IMR-90 (cell line): Measurements from ENCODE around the gene PKP3.

Source experiments
- BHLHE40 ChIP-seq: fragments of 150-350 bp; IDR thresholded peaks from 2 replicates; pipeline ENCODE4 v1.6.1; 2016; ENCODE audit warnings: mild to moderate bottlenecking, low read depth, low read length
- CEBPB ChIP-seq: IDR thresholded peaks from 2 replicates; pipeline ENCODE4 v1.6.1; 2012; ENCODE audit warnings: low read depth, low read length, improper control_type of control experiment
- CTCF ChIP-seq: conservative IDR thresholded peaks from 2 replicates; pipeline ENCODE4 v1.5.1; 2012; ENCODE audit warnings: mild to moderate bottlenecking, low read depth, low read length, improper control_type of control experiment
- ELK1 ChIP-seq: fragments of 150-350 bp; IDR thresholded peaks from 2 replicates; pipeline ENCODE4 v1.6.1; 2016; ENCODE audit warnings: low read depth, mild to moderate bottlenecking, low read length, moderate library complexity, borderline replicate concordance
- FOS ChIP-seq: fragments of 150-350 bp; IDR thresholded peaks from 2 replicates; pipeline ENCODE4 v1.6.1; 2016; ENCODE audit warnings: low read depth, low read length
- MAZ ChIP-seq: IDR thresholded peaks from 2 replicates; pipeline ENCODE4 v1.6.1; 2012; ENCODE audit warnings: low read depth, mild to moderate bottlenecking, low read length, improper control_type of control experiment, moderate library complexity, borderline replicate concordance
- MXI1 ChIP-seq: IDR thresholded peaks from 2 replicates; pipeline ENCODE4 v1.6.1; 2012; ENCODE audit warnings: low read depth, mild to moderate bottlenecking, low read length, moderate library complexity, borderline replicate concordance
- POLR2A ChIP-seq: IDR thresholded peaks from 2 replicates; pipeline ENCODE4 v1.6.1; 2012; ENCODE audit warnings: mild to moderate bottlenecking, low read depth, low read length
- RAD21 ChIP-seq: IDR thresholded peaks from 2 replicates; pipeline ENCODE4 v1.6.1; 2012; ENCODE audit warnings: low read length, improper control_type of control experiment
- RCOR1 ChIP-seq: IDR thresholded peaks from 2 replicates; pipeline ENCODE4 v1.6.1; 2012; ENCODE audit warnings: mild to moderate bottlenecking, low read length, improper control_type of control experiment; ENCODE audit not compliant: insufficient replicate concordance
- RFX5 ChIP-seq: IDR thresholded peaks from 2 replicates; pipeline ENCODE4 v1.8.0; 2012; ENCODE audit warnings: low read depth, mild to moderate bottlenecking, low read length, moderate library complexity
- SMC3 ChIP-seq: fragments of 150-350 bp; IDR thresholded peaks from 2 replicates; pipeline ENCODE4 v1.6.1; 2016; ENCODE audit warnings: low read depth, mild to moderate bottlenecking, antibody characterized with exemption, low read length, moderate library complexity
- USF2 ChIP-seq: fragments of 150-350 bp; IDR thresholded peaks from 2 replicates; pipeline ENCODE4 v1.6.1; 2017; ENCODE audit warnings: mild to moderate bottlenecking, antibody characterized with exemption, low read length, low read depth

- TF ChIP-seq POLR2A, result no peak
- no peak for TF ChIP-seq RFX5
- TF ChIP-seq CTCF, result no peak
- TF ChIP-seq CEBPB, result no peak
- TF ChIP-seq MXI1, result no peak
- no peak for TF ChIP-seq BHLHE40
- TF ChIP-seq SMC3, result no peak
- TF ChIP-seq FOS, result no peak
- TF ChIP-seq USF2, result no peak
- no peak for TF ChIP-seq ELK1
- no peak for TF ChIP-seq RCOR1
- TF ChIP-seq RAD21, result no peak
- TF ChIP-seq MAZ, result no peak
These were observed 22.1 kb upstream of the PKP3 start for GRCh38 chr11:371716-372590.
